Lower leg skin (tissue), 4 donors: ENCODE data around the gene TBC1D22A. TPM values are rescaled to one million over a fixed set of nuclear protein-coding genes. Genes with fewer than 3 reads are reported as not detected.

Source experiments
- DNase-seq, 2 donors: peaks; one replicate each; pipeline ENCODE4 v3.0.0-alpha.2; 2019; ENCODE audit warnings: low spot score in 2 of 2
- H3K4me3 ChIP-seq: fragments of 200-600 bp; sonication (generic); 2 replicates; pipeline ENCODE4 v1.5.1; 2017; ENCODE audit warnings: mild to moderate bottlenecking, low read depth; ENCODE audit not compliant: poor library complexity, severe bottlenecking
- POLR2A ChIP-seq, 2 donors: fragments of 450-650 bp; IDR thresholded peaks; one replicate each; pipeline ENCODE4 v1.6.1; 2016 to 2017; ENCODE audit warnings: antibody characterized with exemption in 2 of 2, mild to moderate bottlenecking in 1 of 2, moderate library complexity in 1 of 2
- WGBS, 2 donors: methylation state at CpG; one replicate each; pipeline ENCODE4 v1.1.5; 2018; 5-methylcytosine and 5-hydroxymethylcytosine counted together
- intact Hi-C: fragments of 100-400 bp; cut with DNase I; formaldehyde crosslinking; loops from one replicate; pipeline ENCODE4 v1.15.0; 2023; ENCODE audit warnings: low total_unique reads
- total RNA-seq, 4 donors: library from RNA; depleted of rRNA; stranded (reverse); fragments of >200 nt; gene quantifications; one replicate each; pipeline ENCODE4 v1.1.0, GENCODE V29; 2016
- TF ChIP-seq, protein P1 (sequence below), 3 donors: fragments of 450-650 bp; IDR thresholded peaks; one replicate each; pipeline ENCODE4 v1.5.1; 2016; ENCODE audit warnings: antibody characterized with exemption in 3 of 3, mild to moderate bottlenecking in 3 of 3, moderate library complexity in 2 of 3

The TBC1D22A gene
- total RNA-seq, 4 donors from 2014 or later, result 21.8 to 32.3 (median 31.6) TPM

- no peak for DNase-seq
- TF ChIP-seq POLR2A (IDR thresholded peaks at IDR 0.05), result no peak
- TF ChIP-seq, protein P1, sequence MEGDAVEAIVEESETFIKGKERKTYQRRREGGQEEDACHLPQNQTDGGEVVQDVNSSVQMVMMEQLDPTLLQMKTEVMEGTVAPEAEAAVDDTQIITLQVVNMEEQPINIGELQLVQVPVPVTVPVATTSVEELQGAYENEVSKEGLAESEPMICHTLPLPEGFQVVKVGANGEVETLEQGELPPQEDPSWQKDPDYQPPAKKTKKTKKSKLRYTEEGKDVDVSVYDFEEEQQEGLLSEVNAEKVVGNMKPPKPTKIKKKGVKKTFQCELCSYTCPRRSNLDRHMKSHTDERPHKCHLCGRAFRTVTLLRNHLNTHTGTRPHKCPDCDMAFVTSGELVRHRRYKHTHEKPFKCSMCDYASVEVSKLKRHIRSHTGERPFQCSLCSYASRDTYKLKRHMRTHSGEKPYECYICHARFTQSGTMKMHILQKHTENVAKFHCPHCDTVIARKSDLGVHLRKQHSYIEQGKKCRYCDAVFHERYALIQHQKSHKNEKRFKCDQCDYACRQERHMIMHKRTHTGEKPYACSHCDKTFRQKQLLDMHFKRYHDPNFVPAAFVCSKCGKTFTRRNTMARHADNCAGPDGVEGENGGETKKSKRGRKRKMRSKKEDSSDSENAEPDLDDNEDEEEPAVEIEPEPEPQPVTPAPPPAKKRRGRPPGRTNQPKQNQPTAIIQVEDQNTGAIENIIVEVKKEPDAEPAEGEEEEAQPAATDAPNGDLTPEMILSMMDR (IDR thresholded peaks at IDR 0.05), result no peak
- no peak overlapping the region for H3K4me3 ChIP-seq
- 77 to 84% methylated on average over 9 to 13 of the region's 13 CpGs for WGBS, 2 donors
- intact Hi-C loops, result no loop called here
Measured at GRCh38 chr22:46735747-46736608, 26.5 kb upstream of the TBC1D22A start.

DNA sequence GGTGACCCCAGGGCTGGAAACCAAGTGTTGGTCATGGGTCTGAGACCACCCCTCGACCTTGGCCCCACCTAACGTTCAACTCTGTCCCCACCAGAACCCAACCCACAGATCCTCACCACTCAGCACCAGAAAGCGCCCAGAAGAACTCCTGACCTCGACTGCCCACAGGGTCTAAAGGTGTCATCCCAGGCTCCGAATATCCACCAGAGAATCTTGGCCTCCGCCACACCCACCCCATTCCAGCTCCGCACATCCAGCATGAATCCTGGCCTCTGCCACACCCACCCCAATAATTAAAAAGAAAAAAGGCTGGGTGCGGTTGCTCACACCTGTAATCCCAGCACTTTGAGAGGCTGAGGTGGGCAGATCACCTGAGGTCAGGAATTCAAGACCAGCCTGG is 25.7 kb upstream of the TBC1D22A start:
- no peak for DNase-seq
- 45 to 59% methylated on average over 8 of the region's 8 CpGs for WGBS, 2 donors
- intact Hi-C loops, result no loop called here
- no peak for TF ChIP-seq POLR2A (IDR thresholded peaks at IDR 0.05)
- TF ChIP-seq, protein P1 (IDR thresholded peaks at IDR 0.05), result no peak
- H3K4me3 ChIP-seq, result no peak overlapping the region

- 7 to 9% methylated on average over 24 to 30 of the region's 53 CpGs for WGBS, 2 donors
- H3K4me3 ChIP-seq, result peak overlapping the region; percentile 91
- DNase-seq, result peak in 1 of 2 donors; percentile 90
- TF ChIP-seq POLR2A (IDR thresholded peaks at IDR 0.05), result no peak
- TF ChIP-seq, protein P1 (IDR thresholded peaks at IDR 0.05), result no peak
- intact Hi-C loops, result no loop called here
Measured at GRCh38 chr22:46737105-46737975, 25.1 kb upstream of the TBC1D22A start.

- WGBS, 2 donors, result 0% methylated on average over 5 to 19 of the region's 99 CpGs
- TF ChIP-seq, protein P1 (IDR thresholded peaks at IDR 0.05), result no peak
- TF ChIP-seq POLR2A (IDR thresholded peaks at IDR 0.05), result no peak
- DNase-seq, result peak; percentile 62 to 95
- H3K4me3 ChIP-seq, result peak within 1 kb of the TSS; percentile 91
- intact Hi-C loops, result no loop called here
Measured at GRCh38 chr22:46737976-46738646, 24.3 kb upstream of the TBC1D22A start, which contains the start of gene CERK. TSS of gene CERK (minus strand) at chr22:46738252. CDS start at chr22:46738148, 104 bp downstream.

DNA sequence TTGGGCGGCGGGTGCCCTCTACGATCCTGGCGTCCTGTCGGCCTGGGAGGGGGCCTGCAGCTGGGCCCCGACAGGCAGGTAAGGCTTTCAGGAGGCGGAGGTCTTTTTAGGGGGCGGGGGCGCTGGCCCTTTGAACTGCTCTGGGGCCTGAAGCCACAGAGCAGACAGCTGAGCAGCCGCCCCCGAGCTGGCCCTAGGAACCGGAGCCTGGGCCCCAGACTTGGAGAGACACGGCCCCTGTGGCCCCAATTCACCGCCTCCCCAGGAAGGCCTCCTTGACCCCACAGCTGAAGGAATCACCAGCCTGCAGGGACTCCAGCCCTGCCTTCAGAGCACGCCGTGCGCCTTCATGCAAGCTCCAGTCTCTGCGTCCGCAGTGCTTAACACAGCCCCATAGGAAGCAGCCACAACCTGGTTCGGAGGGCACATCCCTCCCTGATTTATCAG is 23.8 kb upstream of the TBC1D22A start:
- peak overlapping the region; percentile 76 for H3K4me3 ChIP-seq
- no peak for DNase-seq
- TF ChIP-seq, protein P1 (IDR thresholded peaks at IDR 0.05), result no peak
- TF ChIP-seq POLR2A (IDR thresholded peaks at IDR 0.05), result no peak
- 8 to 12% methylated on average over 5 to 17 of the region's 20 CpGs for WGBS, 2 donors
- intact Hi-C loops, result no loop called here
